ENCODE data around the gene SLC35F6.
A peak's percentile ranks its signal among the peaks of the same experiment; 100 is the strongest.
"Not testable (repeated sequence)": the region's sequence is repeated elsewhere in the genome, so short reads cannot be mapped to it uniquely, and the experiment has no call there.

SLC35F6 gene

GRCh38 chr2:26758790-26759321 is 5.2 kb upstream of the SLC35F6 start:
- no peak for DNase-seq

GRCh38 chr2:26759845-26760244 is 4.2 kb upstream of the SLC35F6 start:
- no peak for DNase-seq

GRCh38 chr2:26760991-26761390 is 3.1 kb upstream of the SLC35F6 start:
- DNase-seq, result not testable (repeated sequence)

- no peak for DNase-seq
Observed at GRCh38 chr2:26763019-26763418, 1.1 kb upstream of the SLC35F6 start.

- no peak for DNase-seq
Observed at GRCh38 chr2:26764906-26765305, 822 bp downstream of the SLC35F6 start.

GRCh38 chr2:26765475-26766200 is 1.6 kb downstream of the SLC35F6 start:
- DNase-seq, result no peak

GRCh38 chr2:26767129-26767528 is 3.0 kb downstream of the SLC35F6 start:
- DNase-seq, result no peak

GRCh38 chr2:26767894-26768487 is 3.9 kb downstream of the SLC35F6 start:
- no peak for DNase-seq

GRCh38 chr2:26768759-26769088 is 4.6 kb downstream of the SLC35F6 start:
- DNase-seq, result no peak

GRCh38 chr2:26769089-26769761 is 5.1 kb downstream of the SLC35F6 start:
- DNase-seq, result no peak

GRCh38 chr2:26770986-26771586 is 7.0 kb downstream of the SLC35F6 start:
- no peak for DNase-seq

GRCh38 chr2:26772064-26773001 is 8.2 kb downstream of the SLC35F6 start:
- DNase-seq, result no peak

GRCh38 chr2:26776195-26776800 is 12.2 kb downstream of the SLC35F6 start:
- DNase-seq, result no peak

- DNase-seq, result no peak
Observed at GRCh38 chr2:26778098-26778497, 14.0 kb downstream of the SLC35F6 start.

GRCh38 chr2:26778507-26778906 is 14.4 kb downstream of the SLC35F6 start:
- DNase-seq, result no peak

- no peak for DNase-seq
Observed at GRCh38 chr2:26780203-26780760, 16.2 kb downstream of the SLC35F6 start.

GRCh38 chr2:26782876-26783704 is 19.0 kb downstream of the SLC35F6 start:
- no peak for DNase-seq

- DNase-seq, result no peak
Observed at GRCh38 chr2:26784570-26785234, 20.6 kb downstream of the SLC35F6 start.

GRCh38 chr2:26785431-26786206 is 21.5 kb downstream of the SLC35F6 start, which contains the start of gene CENPA:
Gene CENPA (plus strand): TSS chr2:26786056. CDS start chr2:26786197, 141 bp downstream.
- peak; percentile 98 for DNase-seq

All from NCI-H2081 treated with DMSO at 0.1 percent for 48 hours (cell line).